Osteoblast (primary cell): ENCODE data around the gene RIC8B. TPM values are rescaled to one million over a fixed set of nuclear protein-coding genes. Genes with fewer than 3 reads are reported as not detected.

Experiments used
- DNase-seq: peaks from one replicate; pipeline ENCODE4 v3.0.0; 2011; ENCODE audit warnings: low spot score, mixed read lengths; ENCODE audit not compliant: insufficient read length; ENCODE audit errors: missing footprints
- H2AFZ ChIP-seq: 2 replicates; pipeline ENCODE4 v1.6.0; 2011; ENCODE audit warnings: mild to moderate bottlenecking, low read length
- H3K27ac ChIP-seq: 2 replicates; pipeline ENCODE4 v1.5.1; 2011; ENCODE audit warnings: mild to moderate bottlenecking, low read depth, low read length, moderate library complexity
- H3K27me3 ChIP-seq: 2 replicates; pipeline ENCODE4 v1.6.0; 2012; ENCODE audit warnings: mild to moderate bottlenecking, control low read depth, inconsistent platforms, low read length, moderate library complexity; ENCODE audit not compliant: insufficient read depth
- H3K36me3 ChIP-seq: 2 replicates; pipeline ENCODE4 v1.5.1; 2011; ENCODE audit warnings: mild to moderate bottlenecking, low read length, control low read depth, moderate library complexity; ENCODE audit not compliant: insufficient read depth
- H3K4me1 ChIP-seq: 2 replicates; pipeline ENCODE4 v1.5.1; 2011; ENCODE audit warnings: mild to moderate bottlenecking, low read length, control low read depth, moderate library complexity; ENCODE audit not compliant: insufficient read depth
- H3K4me2 ChIP-seq: 2 replicates; pipeline ENCODE4 v1.6.0; 2011; ENCODE audit warnings: mild to moderate bottlenecking, low read length; ENCODE audit not compliant: insufficient read depth
- H3K4me3 ChIP-seq: fragments of 200-600 bp; sonication (generic); 3 replicates; pipeline ENCODE4 v1.5.1; 2012; ENCODE audit warnings: mild to moderate bottlenecking, low read length, inconsistent platforms; ENCODE audit not compliant: insufficient read depth
- H3K79me2 ChIP-seq: 2 replicates; pipeline ENCODE4 v1.6.0; 2012; ENCODE audit warnings: mild to moderate bottlenecking, low read length, control low read depth, inconsistent platforms; ENCODE audit not compliant: insufficient read depth
- H3K9me3 ChIP-seq: 2 replicates; pipeline ENCODE4 v1.5.1; 2011; ENCODE audit warnings: low read depth, low read length, control low read depth
- H4K20me1 ChIP-seq: 2 replicates; pipeline ENCODE4 v1.6.0; 2012; ENCODE audit warnings: mild to moderate bottlenecking, low read length, control low read depth; ENCODE audit not compliant: insufficient read depth
- CTCF ChIP-seq: IDR thresholded peaks from 2 replicates; pipeline ENCODE4 v1.5.1; 2011; ENCODE audit warnings: mild to moderate bottlenecking, low read depth, low read length, moderate library complexity; ENCODE audit errors: extremely low read depth
- total RNA-seq: library from RNA; depleted of rRNA; stranded (reverse); fragments of >200 nt; gene quantifications from 2 replicates; pipeline ENCODE4 v1.2.3, GENCODE V29; 2012

RIC8B gene
- total RNA-seq, 1 donor: 13.4 TPM

- DNase-seq: no peak
- H3K27ac ChIP-seq: no peak overlapping the region
- H4K20me1 ChIP-seq: no peaks in the 10 kb centered on the region
- H3K27me3 ChIP-seq: peaks cover 4% of the 10 kb centered on the region
- TF ChIP-seq CTCF: no peak
- no peaks in the 10 kb centered on the region for H3K36me3 ChIP-seq
- no peaks in the 10 kb centered on the region for H3K79me2 ChIP-seq
- no peak overlapping the region for H3K4me3 ChIP-seq
- no peaks in the 10 kb centered on the region for H3K9me3 ChIP-seq
- H3K4me2 ChIP-seq: no peak overlapping the region
- no peaks in the 10 kb centered on the region for H3K4me1 ChIP-seq
- H2AFZ ChIP-seq: no peak overlapping the region
These were observed 135.7 kb downstream of the RIC8B start for GRCh38 chr12:106910202-106910601.

GRCh38 chr12:106911581-106911980, 137.1 kb downstream of the RIC8B start:
- Histone ChIP-seq H3K9me3 (no peaks in the 10 kb centered on the region), H3K4me3 (no peak overlapping the region), H3K27me3 (peaks cover 4% of the 10 kb centered on the region), H3K4me2 (no peak overlapping the region), H3K79me2 (no peaks in the 10 kb centered on the region), H3K36me3 (no peaks in the 10 kb centered on the region), H3K4me1 (no peaks in the 10 kb centered on the region), H4K20me1 (no peaks in the 10 kb centered on the region), H2AFZ (no peak overlapping the region), H3K27ac (no peak overlapping the region)
- no peak for TF ChIP-seq CTCF
- DNase-seq: no peak

GRCh38 chr12:106913456-106913855, 139.0 kb downstream of the RIC8B start:
- Histone ChIP-seq H3K4me1 (no peaks in the 10 kb centered on the region), H4K20me1 (no peaks in the 10 kb centered on the region), H3K4me2 (no peak overlapping the region), H3K27ac (no peak overlapping the region), H3K27me3 (peaks cover 9% of the 10 kb centered on the region), H3K36me3 (no peaks in the 10 kb centered on the region), H3K9me3 (no peaks in the 10 kb centered on the region), H3K79me2 (no peaks in the 10 kb centered on the region), H3K4me3 (no peak overlapping the region), H2AFZ (no peak overlapping the region)
- TF ChIP-seq CTCF: no peak
- no peak for DNase-seq

GRCh38 chr12:106914796-106915634, 140.5 kb downstream of the RIC8B start:
- H3K4me1 ChIP-seq: no peaks in the 10 kb centered on the region
- H3K4me2 ChIP-seq: no peak overlapping the region
- H3K27ac ChIP-seq: no peak overlapping the region
- H3K4me3 ChIP-seq: no peak overlapping the region
- H3K9me3 ChIP-seq: no peaks in the 10 kb centered on the region
- no peaks in the 10 kb centered on the region for H3K36me3 ChIP-seq
- H2AFZ ChIP-seq: no peak overlapping the region
- TF ChIP-seq CTCF: no peak
- H3K27me3 ChIP-seq: peaks cover 9% of the 10 kb centered on the region
- DNase-seq: peak; percentile 37
- H3K79me2 ChIP-seq: no peaks in the 10 kb centered on the region
- H4K20me1 ChIP-seq: no peaks in the 10 kb centered on the region
